SK-N-MC (cell line): ENCODE measurements around the gene SCN8A.

ENCODE experiments used
- EZH2 ChIP-seq: fragments of 200-600 bp; sonication (generic); IDR thresholded peaks from one replicate; pipeline ENCODE4 v1.6.1; 2017; ENCODE audit warnings: antibody characterized with exemption
- FOXP2 ChIP-seq: optimal IDR thresholded peaks from 2 replicates; pipeline ENCODE3; 2011; ENCODE audit warnings: mild to moderate bottlenecking, moderate library complexity; ENCODE audit not compliant: insufficient read depth; ENCODE audit errors: extremely low read length, control extremely low read depth
- POLR2AphosphoS5 ChIP-seq: IDR thresholded peaks from 2 replicates; pipeline ENCODE4 v1.6.1; 2012; ENCODE audit warnings: mild to moderate bottlenecking, low read depth, low read length, borderline replicate concordance

GRCh38 chr12:51836827-51837173 is 245.8 kb downstream of the SCN8A start:
- TF ChIP-seq POLR2AphosphoS5 (no peak), EZH2 (no peak), FOXP2 (no peak)
